Upper lobe of right lung (tissue), 1 donor: ENCODE data around the gene SFTPD. TPM values are rescaled to one million over a fixed set of nuclear protein-coding genes. Genes with fewer than 3 reads are reported as not detected.
"Not testable (repeated sequence)": the region's sequence is repeated elsewhere in the genome, so short reads cannot be mapped to it uniquely, and the experiment has no call there.

Experiments used
- ATAC-seq: fragments of 200-7000 bp; cut with Tn5 transposase; one replicate; pipeline ENCODE4 v1.9.1; 2020; ENCODE audit warnings: mild to moderate bottlenecking, moderate library complexity
- DNase-seq: peaks from one replicate; pipeline ENCODE4 v3.0.0-alpha.2; 2020
- H3K27ac ChIP-seq: fragments of 200-600 bp; one replicate; pipeline ENCODE4 v1.8.0; 2022
- H3K27me3 ChIP-seq: fragments of 200-600 bp; one replicate; pipeline ENCODE4 v1.8.0; 2022; ENCODE audit warnings: mild to moderate bottlenecking
- H3K36me3 ChIP-seq: fragments of 200-600 bp; one replicate; pipeline ENCODE4 v1.8.0; 2022
- H3K4me1 ChIP-seq: fragments of 200-600 bp; one replicate; pipeline ENCODE4 v1.8.0; 2022
- H3K4me3 ChIP-seq: fragments of 200-600 bp; one replicate; pipeline ENCODE4 v1.8.0; 2022; ENCODE audit warnings: mild to moderate bottlenecking
- H3K9me3 ChIP-seq: fragments of 200-600 bp; one replicate; pipeline ENCODE4 v1.8.0; 2022
- CTCF ChIP-seq: fragments of 200-600 bp; IDR thresholded peaks from one replicate; pipeline ENCODE4 v1.8.0; 2022; ENCODE audit warnings: antibody characterized with exemption
- intact Hi-C: fragments of 100-400 bp; cut with DNase I; formaldehyde crosslinking; loops from one replicate; pipeline ENCODE4 v1.11.0; 2022
- total RNA-seq: library from RNA; stranded (reverse); fragmentation: NEBNext Ultra II Directional; extraction: Animal tissue kit (Norgen Biotek cat#: 25700); gene quantifications from one replicate; pipeline ENCODE4 v1.2.1, GENCODE V29; 2021
- donor health status: DM: no; HTN: yes; CAD: no; lungs with severe emphysema.

Gene SFTPD
- total RNA-seq, 1 donor from 2014 or later: 780 TPM

GRCh38 chr10:79927111-79927828 lies 21.6 kb downstream of the SFTPD start:
- intact Hi-C loops: no loop called here
- H3K27ac ChIP-seq: peak overlapping the region; percentile 74
- H3K27me3 ChIP-seq: no peaks in the 10 kb centered on the region
- no peaks in the 10 kb centered on the region for H3K4me1 ChIP-seq
- ATAC-seq (peak; percentile 72), DNase-seq (peak; percentile 77)
- no peak for TF ChIP-seq CTCF
- H3K36me3 ChIP-seq: no peaks in the 10 kb centered on the region
- no peak overlapping the region for H3K4me3 ChIP-seq
- no peaks in the 10 kb centered on the region for H3K9me3 ChIP-seq

DNA sequence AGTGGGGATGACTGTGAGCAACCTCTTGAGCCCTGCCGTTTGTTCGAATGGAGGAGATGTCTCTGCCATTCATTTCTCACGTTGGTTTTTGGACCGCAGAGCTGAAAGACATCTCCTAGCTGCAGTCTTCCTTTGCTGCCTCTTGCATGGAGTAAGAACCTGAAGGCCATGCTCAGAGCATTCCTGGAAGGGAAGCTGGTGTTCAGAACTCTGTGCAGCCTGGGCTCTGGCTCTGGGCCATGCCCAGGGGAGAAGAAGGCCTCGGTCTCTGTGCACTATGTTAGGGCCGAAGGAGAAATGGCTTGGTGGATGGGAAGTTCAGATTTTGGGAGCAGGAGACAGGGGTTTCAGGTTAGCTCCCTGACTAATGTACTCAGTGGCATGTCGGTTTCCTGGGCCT lies 22.9 kb downstream of the SFTPD start:
- Histone ChIP-seq H3K4me1 (no peaks in the 10 kb centered on the region), H3K9me3 (no peaks in the 10 kb centered on the region), H3K27me3 (no peaks in the 10 kb centered on the region), H3K27ac (no peak overlapping the region), H3K36me3 (no peaks in the 10 kb centered on the region), H3K4me3 (no peak overlapping the region)
- TF ChIP-seq CTCF: no peak
- DNase-seq (no peak), ATAC-seq (no peak)
- intact Hi-C loops: no loop called here

DNA sequence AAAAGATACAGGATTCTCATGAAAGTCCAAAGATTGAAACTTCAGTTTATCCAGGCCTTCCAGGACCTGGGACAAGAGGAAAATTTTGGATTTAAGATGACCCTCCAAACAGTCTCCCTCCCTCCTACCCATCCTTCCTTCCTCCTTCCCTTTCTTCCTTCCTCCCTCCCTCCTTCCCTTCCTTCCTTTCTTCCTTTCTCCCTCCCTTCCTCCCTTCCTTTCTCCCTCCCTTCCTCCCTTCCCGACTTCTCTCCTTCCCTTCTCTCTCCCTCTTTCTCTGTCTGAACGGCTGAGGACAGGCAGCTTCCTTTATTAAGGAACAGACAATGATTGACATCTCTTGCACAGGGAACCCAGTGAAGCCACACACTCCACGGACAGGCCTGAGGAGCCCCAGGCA lies 23.3 kb downstream of the SFTPD start:
- intact Hi-C loops: no loop called here
- no peak for DNase-seq
- Histone ChIP-seq H3K36me3 (no peaks in the 10 kb centered on the region), H3K27ac (no peak overlapping the region), H3K9me3 (no peaks in the 10 kb centered on the region), H3K4me1 (no peaks in the 10 kb centered on the region), H3K4me3 (no peak overlapping the region), H3K27me3 (no peaks in the 10 kb centered on the region)
- ATAC-seq: no peak
- no peak for TF ChIP-seq CTCF

GRCh38 chr10:79923669-79924068 lies 25.2 kb downstream of the SFTPD start:
- intact Hi-C loops: no loop called here
- DNase-seq (no peak), ATAC-seq (no peak)
- Histone ChIP-seq H3K4me3 (no peak overlapping the region), H3K27me3 (no peaks in the 10 kb centered on the region), H3K9me3 (no peaks in the 10 kb centered on the region), H3K4me1 (no peaks in the 10 kb centered on the region), H3K36me3 (no peaks in the 10 kb centered on the region), H3K27ac (no peak overlapping the region)
- TF ChIP-seq CTCF: no peak

DNA sequence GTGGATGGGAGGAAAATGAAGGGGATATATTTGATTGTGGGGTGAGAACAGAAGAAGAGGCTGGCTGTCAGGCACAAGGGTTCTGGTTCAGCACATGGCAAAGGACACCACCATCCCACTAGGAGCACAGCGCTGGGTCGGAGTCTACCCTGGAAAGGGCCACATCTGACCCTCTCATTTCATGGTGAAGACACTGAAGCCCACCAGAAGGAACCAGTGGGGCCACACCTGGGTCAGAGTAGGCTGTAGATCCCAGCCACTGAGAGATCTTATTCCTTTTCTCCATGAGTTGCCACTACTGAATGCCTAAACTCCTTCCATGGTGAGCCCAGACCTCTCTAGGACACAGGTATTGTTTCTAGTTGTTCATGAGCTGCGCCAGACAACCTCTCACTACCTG lies 25.8 kb downstream of the SFTPD start:
- no peaks in the 10 kb centered on the region for H3K36me3 ChIP-seq
- intact Hi-C loops: no loop called here
- TF ChIP-seq CTCF: no peak

DNA sequence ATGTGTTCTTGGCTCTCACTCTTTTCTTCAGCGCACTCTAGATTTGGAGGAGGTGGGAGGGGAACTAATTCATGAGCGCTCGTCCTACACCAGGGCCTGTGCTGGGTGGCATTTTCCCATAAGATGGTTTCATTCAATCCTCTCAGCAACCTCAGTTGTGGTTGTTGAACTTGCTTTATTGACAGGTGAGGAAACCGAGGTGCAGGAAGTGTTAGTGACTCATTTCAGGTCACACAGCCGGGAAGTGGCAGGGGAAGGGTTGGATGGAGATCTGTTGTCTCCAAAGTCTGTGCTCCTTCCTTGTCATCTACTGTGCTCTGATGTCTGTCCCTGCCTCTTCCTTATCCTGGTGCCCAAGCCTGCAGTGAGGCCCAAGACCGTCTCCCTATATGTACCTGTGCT lies 26.9 kb downstream of the SFTPD start:
- intact Hi-C loops, H3K4me1 ChIP-seq, H3K27me3 ChIP-seq, H3K4me3 ChIP-seq, H3K36me3 ChIP-seq, H3K27ac ChIP-seq, DNase-seq, H3K9me3 ChIP-seq: not testable (repeated sequence)
- peak; percentile 13 for ATAC-seq

More for the DNA sequence above, 25.8 kb downstream of the SFTPD start:
- H3K4me3 ChIP-seq: no peak overlapping the region
- H3K9me3 ChIP-seq: no peaks in the 10 kb centered on the region
- ATAC-seq (no peak), DNase-seq (no peak)
- no peaks in the 10 kb centered on the region for H3K27me3 ChIP-seq
- H3K4me1 ChIP-seq: no peaks in the 10 kb centered on the region
- H3K27ac ChIP-seq: no peak overlapping the region

GRCh38 chr10:79915838-79916237 lies 33.1 kb downstream of the SFTPD start:
- intact Hi-C loops, H3K4me1 ChIP-seq, H3K4me3 ChIP-seq, ATAC-seq, H3K36me3 ChIP-seq, H3K27ac ChIP-seq, H3K9me3 ChIP-seq, H3K27me3 ChIP-seq, DNase-seq: not testable (repeated sequence)

DNA sequence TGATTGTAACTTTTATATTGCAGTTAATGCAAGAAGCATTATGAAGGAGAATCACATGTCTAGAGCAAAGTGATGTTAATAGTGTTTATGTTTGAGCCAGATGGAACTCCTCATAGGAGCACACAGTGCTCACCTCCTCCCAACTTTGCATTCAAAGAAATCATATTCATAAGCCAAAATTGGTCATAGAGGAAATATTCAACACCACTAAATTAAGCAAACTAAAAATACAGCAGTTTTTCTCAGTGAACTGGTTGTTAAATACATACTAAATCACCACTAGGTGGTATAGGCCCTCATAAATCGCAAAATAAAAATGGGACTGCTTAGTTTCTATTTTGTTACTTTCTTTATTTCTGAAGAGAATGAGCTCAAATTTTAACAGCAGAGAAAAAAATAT lies 34.4 kb downstream of the SFTPD start:
- ATAC-seq, H3K4me1 ChIP-seq, H3K4me3 ChIP-seq, H3K36me3 ChIP-seq, H3K27me3 ChIP-seq, H3K27ac ChIP-seq, H3K9me3 ChIP-seq, DNase-seq, intact Hi-C loops: not testable (repeated sequence)
